A549 (cell line): Measurements from ENCODE around the gene RCAN3.

Source experiments
- POLR2A ChIP-seq: IDR thresholded peaks from 2 replicates; pipeline ENCODE4 v1.6.1; 2012; ENCODE audit warnings: mild to moderate bottlenecking, low read length
- RFX5 ChIP-seq: fragments of 450-650 bp; IDR thresholded peaks from 2 replicates; pipeline ENCODE4 v1.7.1; 2014; ENCODE audit warnings: antibody characterized with exemption, mild to moderate bottlenecking, moderate library complexity
- TP53 ChIP-seq: fragments of 250-450 bp; sonication (Bioruptor Pico); IDR thresholded peaks from 2 replicates; pipeline ENCODE4 v1.5.0; 2021; ENCODE audit warnings: mild to moderate bottlenecking, moderate library complexity
- TF ChIP-seq, protein P1 (sequence below): fragments of 200-600 bp; sonication (generic); IDR thresholded peaks from 2 replicates; pipeline ENCODE4 v1.6.1; 2016; ENCODE audit warnings: antibody characterized with exemption, mild to moderate bottlenecking, moderate library complexity
- TF ChIP-seq, protein P2 (sequence below): fragments of >200 bp; sonication (Bioruptor Twin); formaldehyde crosslinking; IDR thresholded peaks from 3 replicates; pipeline ENCODE4 v1.5.1; 2016

DNA sequence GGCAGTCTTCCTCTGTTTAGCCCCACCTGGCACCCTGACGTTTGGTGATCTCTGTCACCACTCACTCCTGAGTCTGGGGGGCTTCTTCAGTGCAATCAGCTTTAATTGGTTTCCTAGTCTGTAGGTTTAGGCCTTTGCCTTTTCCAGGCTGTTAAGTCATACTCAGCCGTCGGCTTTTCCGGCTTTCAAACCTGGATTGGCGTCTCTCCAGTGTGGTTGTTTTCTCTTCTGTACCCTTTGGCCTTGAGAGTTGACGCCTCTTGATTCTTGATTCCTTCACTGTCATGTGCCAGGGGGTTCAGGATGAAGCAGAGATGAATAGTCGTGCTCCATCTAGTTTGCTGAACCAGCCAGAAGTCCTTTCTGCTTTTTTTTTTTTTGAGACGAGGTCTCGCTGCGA lies 78.1 kb downstream of the RCAN3 start:
- TF ChIP-seq, protein P1, sequence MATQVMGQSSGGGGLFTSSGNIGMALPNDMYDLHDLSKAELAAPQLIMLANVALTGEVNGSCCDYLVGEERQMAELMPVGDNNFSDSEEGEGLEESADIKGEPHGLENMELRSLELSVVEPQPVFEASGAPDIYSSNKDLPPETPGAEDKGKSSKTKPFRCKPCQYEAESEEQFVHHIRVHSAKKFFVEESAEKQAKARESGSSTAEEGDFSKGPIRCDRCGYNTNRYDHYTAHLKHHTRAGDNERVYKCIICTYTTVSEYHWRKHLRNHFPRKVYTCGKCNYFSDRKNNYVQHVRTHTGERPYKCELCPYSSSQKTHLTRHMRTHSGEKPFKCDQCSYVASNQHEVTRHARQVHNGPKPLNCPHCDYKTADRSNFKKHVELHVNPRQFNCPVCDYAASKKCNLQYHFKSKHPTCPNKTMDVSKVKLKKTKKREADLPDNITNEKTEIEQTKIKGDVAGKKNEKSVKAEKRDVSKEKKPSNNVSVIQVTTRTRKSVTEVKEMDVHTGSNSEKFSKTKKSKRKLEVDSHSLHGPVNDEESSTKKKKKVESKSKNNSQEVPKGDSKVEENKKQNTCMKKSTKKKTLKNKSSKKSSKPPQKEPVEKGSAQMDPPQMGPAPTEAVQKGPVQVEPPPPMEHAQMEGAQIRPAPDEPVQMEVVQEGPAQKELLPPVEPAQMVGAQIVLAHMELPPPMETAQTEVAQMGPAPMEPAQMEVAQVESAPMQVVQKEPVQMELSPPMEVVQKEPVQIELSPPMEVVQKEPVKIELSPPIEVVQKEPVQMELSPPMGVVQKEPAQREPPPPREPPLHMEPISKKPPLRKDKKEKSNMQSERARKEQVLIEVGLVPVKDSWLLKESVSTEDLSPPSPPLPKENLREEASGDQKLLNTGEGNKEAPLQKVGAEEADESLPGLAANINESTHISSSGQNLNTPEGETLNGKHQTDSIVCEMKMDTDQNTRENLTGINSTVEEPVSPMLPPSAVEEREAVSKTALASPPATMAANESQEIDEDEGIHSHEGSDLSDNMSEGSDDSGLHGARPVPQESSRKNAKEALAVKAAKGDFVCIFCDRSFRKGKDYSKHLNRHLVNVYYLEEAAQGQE: no peak
- TF ChIP-seq, protein P2, sequence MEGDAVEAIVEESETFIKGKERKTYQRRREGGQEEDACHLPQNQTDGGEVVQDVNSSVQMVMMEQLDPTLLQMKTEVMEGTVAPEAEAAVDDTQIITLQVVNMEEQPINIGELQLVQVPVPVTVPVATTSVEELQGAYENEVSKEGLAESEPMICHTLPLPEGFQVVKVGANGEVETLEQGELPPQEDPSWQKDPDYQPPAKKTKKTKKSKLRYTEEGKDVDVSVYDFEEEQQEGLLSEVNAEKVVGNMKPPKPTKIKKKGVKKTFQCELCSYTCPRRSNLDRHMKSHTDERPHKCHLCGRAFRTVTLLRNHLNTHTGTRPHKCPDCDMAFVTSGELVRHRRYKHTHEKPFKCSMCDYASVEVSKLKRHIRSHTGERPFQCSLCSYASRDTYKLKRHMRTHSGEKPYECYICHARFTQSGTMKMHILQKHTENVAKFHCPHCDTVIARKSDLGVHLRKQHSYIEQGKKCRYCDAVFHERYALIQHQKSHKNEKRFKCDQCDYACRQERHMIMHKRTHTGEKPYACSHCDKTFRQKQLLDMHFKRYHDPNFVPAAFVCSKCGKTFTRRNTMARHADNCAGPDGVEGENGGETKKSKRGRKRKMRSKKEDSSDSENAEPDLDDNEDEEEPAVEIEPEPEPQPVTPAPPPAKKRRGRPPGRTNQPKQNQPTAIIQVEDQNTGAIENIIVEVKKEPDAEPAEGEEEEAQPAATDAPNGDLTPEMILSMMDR: no peak
- TF ChIP-seq POLR2A: no peak
- TF ChIP-seq TP53 (CRISPR knock-in tag): no peak
- no peak for TF ChIP-seq RFX5
